ENCODE measurements around the gene PRPS1L1.

The PRPS1L1 gene

DNA sequence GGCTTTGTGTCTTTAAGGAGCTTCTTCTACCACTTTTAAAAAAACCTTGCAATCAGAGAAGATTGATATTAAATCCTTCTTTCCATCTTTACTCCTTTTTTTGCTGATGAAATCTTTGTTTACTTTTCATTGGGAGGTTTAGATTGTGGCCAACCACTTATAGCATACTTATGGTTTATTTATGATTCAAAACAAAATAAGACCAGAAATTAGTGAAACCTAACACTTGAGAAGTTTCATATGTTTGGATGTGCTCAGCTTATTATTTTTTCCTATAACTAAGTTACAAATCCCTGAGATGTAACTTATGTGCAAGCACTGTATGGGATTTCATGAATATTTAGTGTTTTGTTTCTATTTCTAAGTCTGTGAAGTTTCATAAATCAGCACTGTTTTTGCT lies 13.5 kb upstream of the PRPS1L1 start:
- Histone ChIP-seq H3K4me3 (ENCODE audit: low read depth in 1 of 2, low read length in 2 of 2) (no peak overlapping the region), H3K4me1 (ENCODE audit: control insufficient read depth in 1 of 2, insufficient read depth in 2 of 2, low read length in 2 of 2) (no peaks in the 10 kb centered on the region), H3K9me3 (ENCODE audit: control insufficient read depth in 1 of 2, low read length in 2 of 2) (no peaks in the 10 kb centered on the region), H3K27ac (ENCODE audit: low read length) (no peak overlapping the region), H3K36me3 (ENCODE audit: control insufficient read depth in 1 of 2, insufficient read depth in 2 of 2, low read length in 2 of 2) (no peaks in the 10 kb centered on the region), H3K27me3 (ENCODE audit: low read depth, low read length) (no peaks in the 10 kb centered on the region)

DNA sequence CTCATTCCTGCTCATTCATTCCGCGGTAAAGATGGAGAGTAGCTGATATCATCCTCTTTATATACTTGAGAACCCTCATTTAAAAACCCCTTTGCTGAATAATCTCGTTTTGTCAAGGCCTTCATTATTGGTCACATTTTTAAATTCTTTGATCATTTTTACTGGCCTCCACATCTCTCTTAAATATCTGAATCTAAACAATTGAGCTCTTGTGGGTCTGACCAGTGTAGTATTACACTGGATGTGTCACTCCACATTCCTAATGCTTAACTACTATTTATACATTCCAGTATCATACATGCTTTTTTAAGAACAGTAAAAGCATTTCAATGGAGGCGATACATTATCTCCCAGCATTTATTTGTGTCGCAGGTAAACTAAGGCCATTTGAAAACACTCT lies 12.6 kb upstream of the PRPS1L1 start:
- Histone ChIP-seq H3K36me3 (ENCODE audit: control insufficient read depth in 1 of 2, insufficient read depth in 2 of 2, low read length in 2 of 2) (no peaks in the 10 kb centered on the region), H3K4me3 (ENCODE audit: low read depth in 1 of 2, low read length in 2 of 2) (no peak overlapping the region), H3K4me1 (ENCODE audit: control insufficient read depth in 1 of 2, insufficient read depth in 2 of 2, low read length in 2 of 2) (no peaks in the 10 kb centered on the region), H3K27me3 (ENCODE audit: low read depth, low read length) (no peaks in the 10 kb centered on the region), H3K9me3 (ENCODE audit: control insufficient read depth in 1 of 2, low read length in 2 of 2) (no peaks in the 10 kb centered on the region), H3K27ac (ENCODE audit: low read length) (no peak overlapping the region)

DNA sequence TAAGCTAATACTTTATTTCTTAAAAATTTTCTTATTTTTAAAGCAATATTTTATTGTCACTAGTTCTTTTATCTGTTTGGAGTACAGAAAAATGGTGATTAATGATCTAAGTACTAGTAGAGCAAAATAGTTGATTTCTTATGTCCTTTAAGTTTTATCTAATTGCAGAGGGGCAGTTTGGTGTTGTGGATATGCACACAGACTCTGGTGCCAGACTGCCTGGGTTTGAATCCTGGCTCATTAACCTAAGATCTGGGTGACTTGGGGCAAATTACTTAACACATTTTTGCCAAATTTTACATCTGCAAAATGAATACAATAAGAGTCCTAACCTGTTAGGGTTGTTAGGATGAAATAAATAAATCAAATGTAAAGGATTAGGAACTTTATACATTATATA lies 10.7 kb upstream of the PRPS1L1 start:
- no peaks in the 10 kb centered on the region for H3K9me3 ChIP-seq (ENCODE audit: control insufficient read depth in 1 of 2, low read length in 2 of 2)
- no peaks in the 10 kb centered on the region for H3K27me3 ChIP-seq (ENCODE audit: low read depth, low read length)
- no peak overlapping the region for H3K27ac ChIP-seq (ENCODE audit: low read length)
- H3K36me3 ChIP-seq (ENCODE audit: control insufficient read depth in 1 of 2, insufficient read depth in 2 of 2, low read length in 2 of 2) = no peaks in the 10 kb centered on the region
- H3K4me1 ChIP-seq (ENCODE audit: control insufficient read depth in 1 of 2, insufficient read depth in 2 of 2, low read length in 2 of 2) = no peaks in the 10 kb centered on the region
- no peak overlapping the region for H3K4me3 ChIP-seq (ENCODE audit: low read depth in 1 of 2, low read length in 2 of 2)

DNA sequence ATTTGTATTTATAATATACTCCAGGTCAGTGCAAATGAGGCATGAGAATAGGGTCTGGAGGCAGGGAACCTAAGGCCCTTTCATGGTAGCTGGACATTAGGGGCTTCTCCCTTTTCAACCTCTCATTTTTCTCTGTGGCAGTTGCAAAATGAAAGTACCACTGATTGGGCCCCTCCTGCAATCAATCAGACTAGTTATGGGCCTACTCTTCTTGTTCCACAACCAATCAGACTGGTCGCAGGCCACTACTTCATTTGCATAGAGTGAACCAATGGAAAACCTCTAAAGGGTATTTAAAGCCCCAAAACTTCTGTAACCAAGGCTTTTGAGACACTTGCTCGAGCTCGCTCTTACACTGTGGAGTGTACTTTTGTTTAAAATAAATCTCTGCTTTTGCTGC lies 10.0 kb upstream of the PRPS1L1 start:
- H3K27me3 ChIP-seq (ENCODE audit: low read depth, low read length) = no peaks in the 10 kb centered on the region
- H3K27ac ChIP-seq (ENCODE audit: low read length) = no peak overlapping the region
- H3K36me3 ChIP-seq (ENCODE audit: control insufficient read depth in 1 of 2, insufficient read depth in 2 of 2, low read length in 2 of 2) = no peaks in the 10 kb centered on the region
- H3K4me1 ChIP-seq (ENCODE audit: control insufficient read depth in 1 of 2, insufficient read depth in 2 of 2, low read length in 2 of 2) = no peaks in the 10 kb centered on the region
- H3K9me3 ChIP-seq (ENCODE audit: control insufficient read depth in 1 of 2, low read length in 2 of 2) = no peaks in the 10 kb centered on the region
- no peak overlapping the region for H3K4me3 ChIP-seq (ENCODE audit: low read depth in 1 of 2, low read length in 2 of 2)

DNA sequence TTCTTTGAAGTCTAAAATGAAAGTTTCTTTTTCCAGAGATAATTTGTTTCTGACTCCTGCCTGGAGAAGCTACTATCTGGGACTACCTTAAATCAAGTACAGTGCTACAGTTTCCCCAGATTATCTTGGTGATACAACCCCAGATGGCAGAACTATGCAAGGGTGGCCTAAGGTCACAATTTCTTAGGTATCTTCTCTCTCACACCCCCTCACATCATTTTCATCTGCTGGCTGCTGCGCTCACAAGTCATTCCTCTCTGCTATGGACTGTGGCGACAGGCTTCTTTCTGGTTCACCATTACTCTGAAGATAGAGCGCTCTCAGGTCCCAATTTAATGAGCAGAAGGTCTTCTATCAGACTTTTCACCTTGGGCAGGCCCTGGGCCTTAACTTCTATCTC lies 9.1 kb upstream of the PRPS1L1 start:
- Histone ChIP-seq H3K4me3 (ENCODE audit: low read depth in 1 of 2, low read length in 2 of 2) (no peak overlapping the region), H3K9me3 (ENCODE audit: control insufficient read depth in 1 of 2, low read length in 2 of 2) (no peaks in the 10 kb centered on the region), H3K27ac (ENCODE audit: low read length) (no peak overlapping the region), H3K27me3 (ENCODE audit: low read depth, low read length) (no peaks in the 10 kb centered on the region), H3K36me3 (ENCODE audit: control insufficient read depth in 1 of 2, insufficient read depth in 2 of 2, low read length in 2 of 2) (no peaks in the 10 kb centered on the region), H3K4me1 (ENCODE audit: control insufficient read depth in 1 of 2, insufficient read depth in 2 of 2, low read length in 2 of 2) (no peaks in the 10 kb centered on the region)

DNA sequence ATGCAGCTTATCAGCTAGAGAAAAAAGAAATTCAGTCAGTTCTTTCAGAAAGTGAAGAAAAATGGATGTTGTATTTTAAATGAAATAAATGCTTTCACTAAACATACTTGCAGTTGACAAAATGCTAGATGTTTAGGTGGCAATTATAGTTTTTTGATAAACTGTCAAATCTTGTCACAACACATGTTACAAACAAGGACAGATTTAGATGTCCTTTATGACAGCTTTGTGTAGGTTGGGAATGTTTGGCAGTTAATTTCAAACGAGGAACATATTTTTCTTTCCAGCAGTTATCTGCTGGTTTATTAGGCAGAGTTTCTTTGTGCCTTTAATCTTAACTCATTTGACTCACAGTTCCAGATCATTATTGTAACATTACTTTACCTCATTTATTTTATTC lies 3.1 kb upstream of the PRPS1L1 start:
- no peak overlapping the region for H3K27ac ChIP-seq (ENCODE audit: low read length)
- no peaks in the 10 kb centered on the region for H3K9me3 ChIP-seq (ENCODE audit: control insufficient read depth in 1 of 2, low read length in 2 of 2)
- no peak overlapping the region for H3K4me3 ChIP-seq (ENCODE audit: low read depth in 1 of 2, low read length in 2 of 2)
- no peaks in the 10 kb centered on the region for H3K36me3 ChIP-seq (ENCODE audit: control insufficient read depth in 1 of 2, insufficient read depth in 2 of 2, low read length in 2 of 2)
- no peaks in the 10 kb centered on the region for H3K27me3 ChIP-seq (ENCODE audit: low read depth, low read length)
- no peaks in the 10 kb centered on the region for H3K4me1 ChIP-seq (ENCODE audit: control insufficient read depth in 1 of 2, insufficient read depth in 2 of 2, low read length in 2 of 2)

DNA sequence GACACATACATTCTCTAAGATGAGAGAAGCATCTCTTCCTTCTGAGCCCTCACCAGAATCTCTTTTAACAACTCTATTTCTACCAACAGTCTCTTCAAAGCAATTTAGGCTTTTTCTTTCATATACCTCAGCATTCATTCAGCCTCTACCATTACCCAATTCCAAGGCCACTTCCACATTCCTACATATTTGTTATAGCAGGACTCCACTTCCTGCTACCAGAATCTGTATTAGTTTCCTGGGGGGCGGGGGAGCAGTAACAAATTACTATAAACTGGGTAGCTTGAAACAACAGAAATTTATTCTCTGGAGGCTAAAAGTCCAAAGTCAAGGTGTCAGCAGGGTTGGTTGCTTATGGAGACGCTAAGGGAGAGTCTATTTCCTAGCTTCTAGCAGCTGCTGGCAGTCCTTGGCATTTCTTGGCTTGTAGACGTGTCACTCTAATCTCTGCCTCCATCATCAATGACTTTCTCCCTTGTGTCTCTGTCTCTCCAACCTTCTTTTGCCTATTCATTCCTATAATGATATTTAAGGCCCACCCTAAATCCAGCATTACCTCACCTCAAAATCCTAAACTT lies 7.4 kb downstream of the PRPS1L1 start:
- H3K9me3 ChIP-seq (ENCODE audit: control insufficient read depth in 1 of 2, low read length in 2 of 2) = no peaks in the 10 kb centered on the region
- H3K36me3 ChIP-seq (ENCODE audit: control insufficient read depth in 1 of 2, insufficient read depth in 2 of 2, low read length in 2 of 2) = no peaks in the 10 kb centered on the region
- H3K4me3 ChIP-seq (ENCODE audit: low read depth in 1 of 2, low read length in 2 of 2) = no peak overlapping the region
- peak overlapping the region; percentile 49 for H3K27ac ChIP-seq (ENCODE audit: low read length)
- peaks cover 0 to 7% of the 10 kb centered on the region in 2 donors for H3K4me1 ChIP-seq (ENCODE audit: control insufficient read depth in 1 of 2, insufficient read depth in 2 of 2, low read length in 2 of 2)
- no peaks in the 10 kb centered on the region for H3K27me3 ChIP-seq (ENCODE audit: low read depth, low read length)

DNA sequence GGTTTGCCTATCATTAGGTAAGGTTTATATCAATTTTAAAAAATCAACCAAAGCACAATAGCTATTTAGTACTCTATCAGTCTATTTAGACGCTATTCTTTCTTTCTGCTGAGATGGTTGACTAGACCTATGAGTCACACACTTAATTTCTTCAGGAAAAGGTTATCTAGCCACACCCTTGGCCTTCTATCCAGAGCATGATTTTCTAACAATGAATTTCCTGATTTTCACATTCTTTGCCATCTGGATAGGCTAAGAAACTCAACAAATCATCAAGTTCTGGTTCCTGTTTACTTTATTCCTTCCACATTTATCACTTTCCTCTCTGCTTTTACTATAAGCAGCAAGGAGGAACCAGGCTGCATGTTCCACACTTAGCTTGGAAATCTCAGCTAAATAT lies 8.1 kb downstream of the PRPS1L1 start:
- no peaks in the 10 kb centered on the region for H3K9me3 ChIP-seq (ENCODE audit: control insufficient read depth in 1 of 2, low read length in 2 of 2)
- no peaks in the 10 kb centered on the region for H3K27me3 ChIP-seq (ENCODE audit: low read depth, low read length)
- H3K4me1 ChIP-seq (ENCODE audit: control insufficient read depth in 1 of 2, insufficient read depth in 2 of 2, low read length in 2 of 2) = peaks cover 0 to 7% of the 10 kb centered on the region in 2 donors
- no peak overlapping the region for H3K4me3 ChIP-seq (ENCODE audit: low read depth in 1 of 2, low read length in 2 of 2)
- peak overlapping the region; percentile 49 for H3K27ac ChIP-seq (ENCODE audit: low read length)
- no peaks in the 10 kb centered on the region for H3K36me3 ChIP-seq (ENCODE audit: control insufficient read depth in 1 of 2, insufficient read depth in 2 of 2, low read length in 2 of 2)

DNA sequence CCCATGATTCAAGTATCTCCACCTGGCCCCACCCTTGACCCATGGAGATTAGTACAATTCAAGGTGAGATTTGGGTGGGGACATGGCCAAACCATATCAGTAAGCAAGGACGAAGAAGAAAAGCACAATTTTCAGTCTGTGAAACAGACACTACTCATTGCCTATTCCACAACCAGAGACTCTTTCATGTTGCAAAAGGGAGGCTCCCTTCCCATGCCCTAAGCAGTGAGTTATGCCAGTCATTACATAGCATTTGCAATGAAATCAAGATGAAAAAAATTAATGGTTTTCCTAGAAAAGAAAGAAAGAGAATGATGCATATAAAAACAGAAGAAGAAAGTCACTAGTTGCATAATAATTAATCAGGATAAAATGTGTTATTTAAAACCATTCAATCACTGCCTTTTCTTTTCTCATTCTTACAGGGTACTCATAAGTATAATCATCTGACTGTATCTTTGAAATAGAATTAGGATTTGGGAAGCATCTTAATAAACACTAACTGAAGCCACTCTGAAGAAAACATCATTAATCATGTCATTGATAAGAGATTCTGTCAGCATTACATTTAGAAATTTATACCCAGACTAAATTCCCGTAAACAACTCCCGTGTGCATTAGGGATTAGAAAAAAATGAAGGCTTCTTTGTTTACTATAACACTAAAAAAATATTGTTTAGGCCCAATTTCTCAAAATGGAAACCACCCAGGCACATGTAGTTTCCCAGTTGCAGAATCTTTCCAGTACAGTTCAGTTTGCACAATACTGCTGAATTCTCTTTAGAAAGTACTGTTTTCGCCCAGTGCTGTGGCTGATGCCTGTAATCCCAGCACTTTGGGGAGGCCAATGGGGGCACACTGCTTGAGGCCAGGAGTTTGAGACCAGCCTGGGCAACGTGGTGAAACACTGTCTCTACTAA lies 9.1 kb downstream of the PRPS1L1 start:
- Histone ChIP-seq H3K9me3 (ENCODE audit: control insufficient read depth in 1 of 2, low read length in 2 of 2) (no peaks in the 10 kb centered on the region), H3K27ac (ENCODE audit: low read length) (no peak overlapping the region), H3K4me3 (ENCODE audit: low read depth in 1 of 2, low read length in 2 of 2) (no peak overlapping the region), H3K36me3 (ENCODE audit: control insufficient read depth in 1 of 2, insufficient read depth in 2 of 2, low read length in 2 of 2) (no peaks in the 10 kb centered on the region), H3K27me3 (ENCODE audit: low read depth, low read length) (no peaks in the 10 kb centered on the region), H3K4me1 (ENCODE audit: control insufficient read depth in 1 of 2, insufficient read depth in 2 of 2, low read length in 2 of 2) (peaks cover 0 to 7% of the 10 kb centered on the region in 2 donors)

DNA sequence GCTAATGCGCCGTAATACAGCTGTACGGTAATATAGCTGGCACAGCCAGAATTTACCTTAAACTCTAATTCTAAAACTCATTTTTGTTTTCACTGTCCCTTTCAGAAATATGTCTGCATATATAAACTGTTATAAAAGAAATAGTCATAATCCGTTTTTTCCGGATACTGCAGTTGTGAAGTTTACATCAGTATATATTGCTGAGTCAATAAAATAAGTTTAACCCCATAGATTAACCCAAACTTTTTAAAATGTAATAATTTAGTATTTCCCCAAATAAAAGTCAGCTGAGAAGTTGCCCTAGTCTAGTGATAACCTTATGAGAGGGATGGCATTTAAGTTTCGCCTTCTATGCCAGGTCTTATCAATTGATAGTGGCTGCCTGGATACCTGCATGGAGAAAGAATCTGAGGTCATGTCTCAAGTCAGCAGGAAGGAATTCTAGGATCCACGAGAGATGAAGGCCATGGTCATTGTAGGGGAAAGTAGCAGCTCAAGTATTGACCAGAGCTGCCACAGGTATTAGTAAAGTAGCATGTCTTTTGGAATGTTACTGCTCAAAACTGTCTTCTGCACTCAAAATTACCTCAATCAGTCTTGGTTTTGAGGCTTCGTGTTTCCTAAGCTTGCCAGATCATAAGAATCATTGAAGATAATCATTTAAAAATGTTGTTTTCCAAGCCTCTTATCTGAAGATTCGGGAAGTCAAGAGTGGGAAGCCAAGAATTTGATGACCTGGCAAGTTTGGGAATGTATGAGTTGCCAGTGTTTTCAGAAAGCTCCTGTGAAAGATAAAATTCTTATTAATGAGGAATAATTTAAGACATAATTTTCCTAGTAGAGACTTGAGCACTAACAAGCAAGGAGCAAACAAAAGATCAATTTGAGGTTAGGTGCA lies 10.8 kb downstream of the PRPS1L1 start:
- H3K27me3 ChIP-seq (ENCODE audit: low read depth, low read length) = no peaks in the 10 kb centered on the region
- no peaks in the 10 kb centered on the region for H3K9me3 ChIP-seq (ENCODE audit: control insufficient read depth in 1 of 2, low read length in 2 of 2)
- no peaks in the 10 kb centered on the region for H3K36me3 ChIP-seq (ENCODE audit: control insufficient read depth in 1 of 2, insufficient read depth in 2 of 2, low read length in 2 of 2)
- H3K27ac ChIP-seq (ENCODE audit: low read length) = no peak overlapping the region
- H3K4me1 ChIP-seq (ENCODE audit: control insufficient read depth in 1 of 2, insufficient read depth in 2 of 2, low read length in 2 of 2) = peaks cover 0 to 7% of the 10 kb centered on the region in 2 donors
- no peak overlapping the region for H3K4me3 ChIP-seq (ENCODE audit: low read depth in 1 of 2, low read length in 2 of 2)

DNA sequence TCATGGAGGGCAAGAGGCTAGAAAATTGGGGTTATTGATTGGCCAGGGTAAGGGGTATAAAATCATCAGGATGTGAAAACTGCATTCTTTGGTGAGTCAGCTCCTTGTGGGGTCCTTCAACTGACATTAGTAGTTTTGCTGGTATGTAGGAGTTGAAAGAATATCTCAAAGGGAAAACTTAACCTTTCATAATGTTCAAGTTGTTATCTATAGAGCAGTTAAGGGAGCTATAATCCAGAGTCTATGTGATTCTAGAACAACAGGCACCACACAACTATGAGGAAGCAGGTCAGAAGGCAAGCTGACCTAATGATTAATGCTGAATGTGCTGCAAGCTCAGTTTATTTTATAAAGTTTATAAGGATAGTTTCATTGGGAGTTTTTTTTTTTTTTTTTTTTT lies 13.7 kb downstream of the PRPS1L1 start:
- H3K4me1 ChIP-seq (ENCODE audit: control insufficient read depth in 1 of 2, insufficient read depth in 2 of 2, low read length in 2 of 2) = no peaks in the 10 kb centered on the region
- H3K27ac ChIP-seq (ENCODE audit: low read length) = no peak overlapping the region
- H3K4me3 ChIP-seq (ENCODE audit: low read depth in 1 of 2, low read length in 2 of 2) = no peak overlapping the region
- no peaks in the 10 kb centered on the region for H3K36me3 ChIP-seq (ENCODE audit: control insufficient read depth in 1 of 2, insufficient read depth in 2 of 2, low read length in 2 of 2)
- no peaks in the 10 kb centered on the region for H3K27me3 ChIP-seq (ENCODE audit: low read depth, low read length)
- no peaks in the 10 kb centered on the region for H3K9me3 ChIP-seq (ENCODE audit: control insufficient read depth in 1 of 2, low read length in 2 of 2)
